PC-9 (cell line): ENCODE results near the gene GLUD2.

Experiments used
- EZH2 ChIP-seq: fragments of 200-600 bp; sonication (generic); IDR thresholded peaks from 2 replicates; pipeline ENCODE4 v1.8.0; 2017; ENCODE audit warnings: antibody characterized with exemption, low read depth
- TF ChIP-seq, protein P1 (sequence below): fragments of 200-600 bp; sonication (generic); conservative IDR thresholded peaks from 2 replicates; pipeline ENCODE4 v1.6.1; 2017; ENCODE audit warnings: mixed run types, antibody characterized with exemption, mild to moderate bottlenecking, moderate library complexity

DNA sequence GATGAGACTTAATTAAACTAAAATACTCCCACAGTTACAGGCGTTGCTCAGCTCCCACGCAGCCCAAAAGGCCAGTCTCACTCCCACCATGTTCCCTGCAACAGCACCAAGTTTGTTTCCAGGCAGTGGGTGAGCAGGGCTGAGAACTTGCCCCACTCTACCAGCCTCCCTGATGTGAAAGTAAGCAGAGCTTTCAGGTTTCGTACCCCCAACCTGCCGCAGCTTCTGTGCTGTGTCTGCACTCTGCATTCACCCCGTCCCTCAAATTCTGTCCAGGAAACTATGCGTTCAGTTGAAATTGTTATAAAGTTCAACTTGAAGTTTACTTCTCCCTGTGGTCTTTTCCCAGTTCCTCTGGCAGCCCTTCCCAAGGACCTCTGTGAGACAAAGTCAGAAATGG is 17.2 kb downstream of the GLUD2 start:
- TF ChIP-seq, protein P1, sequence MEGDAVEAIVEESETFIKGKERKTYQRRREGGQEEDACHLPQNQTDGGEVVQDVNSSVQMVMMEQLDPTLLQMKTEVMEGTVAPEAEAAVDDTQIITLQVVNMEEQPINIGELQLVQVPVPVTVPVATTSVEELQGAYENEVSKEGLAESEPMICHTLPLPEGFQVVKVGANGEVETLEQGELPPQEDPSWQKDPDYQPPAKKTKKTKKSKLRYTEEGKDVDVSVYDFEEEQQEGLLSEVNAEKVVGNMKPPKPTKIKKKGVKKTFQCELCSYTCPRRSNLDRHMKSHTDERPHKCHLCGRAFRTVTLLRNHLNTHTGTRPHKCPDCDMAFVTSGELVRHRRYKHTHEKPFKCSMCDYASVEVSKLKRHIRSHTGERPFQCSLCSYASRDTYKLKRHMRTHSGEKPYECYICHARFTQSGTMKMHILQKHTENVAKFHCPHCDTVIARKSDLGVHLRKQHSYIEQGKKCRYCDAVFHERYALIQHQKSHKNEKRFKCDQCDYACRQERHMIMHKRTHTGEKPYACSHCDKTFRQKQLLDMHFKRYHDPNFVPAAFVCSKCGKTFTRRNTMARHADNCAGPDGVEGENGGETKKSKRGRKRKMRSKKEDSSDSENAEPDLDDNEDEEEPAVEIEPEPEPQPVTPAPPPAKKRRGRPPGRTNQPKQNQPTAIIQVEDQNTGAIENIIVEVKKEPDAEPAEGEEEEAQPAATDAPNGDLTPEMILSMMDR: no peak
- TF ChIP-seq EZH2: no peak
